H1 (cell line): Measurements from ENCODE around the gene CYB561. TPM values are rescaled to one million over a fixed set of nuclear protein-coding genes. Genes with fewer than 3 reads are reported as not detected.

Experiments
- CTCF ChIA-PET: fragments of 300-600 bp; sonication (Branson Sonifier 250); formaldehyde crosslinking; loops from one replicate; lab custom pipeline; 2021; ENCODE audit not compliant: partially characterized antibody; lab: Charles Lee
- POLR2A ChIA-PET: fragments of 300-600 bp; sonication (Branson Sonifier 250); formaldehyde crosslinking; loops from one replicate; lab custom pipeline; 2021; ENCODE audit warnings: inconsistent platforms; ENCODE audit not compliant: partially characterized antibody; lab: Charles Lee
- DNase-seq, 2 experiments: peaks; one replicate each; pipeline versions ENCODE4 v3.0.0 to v3.0.0-alpha.2; 2010 to 2022; ENCODE audit warnings: low spot score in 2 of 2, low read depth in 1 of 2, mixed read lengths in 1 of 2
- FAIRE-seq: peaks from 2 replicates; lab custom pipeline; 2011; peaks lifted over from hg19 to GRCh38; lab: Jason Lieb, UNC
- H2AFZ ChIP-seq: 2 replicates; pipeline ENCODE4 v1.8.1; 2012; ENCODE audit warnings: low read length, inconsistent platforms
- H2AK5ac ChIP-seq: 2 replicates; pipeline ENCODE4 v1.6.1; 2013; ENCODE audit warnings: low read depth, low read length
- H2BK120ac ChIP-seq: replicated peaks from 2 replicates; pipeline ENCODE3; 2013; ENCODE audit warnings: low read depth, low read length, inconsistent platforms
- H2BK12ac ChIP-seq: 2 replicates; pipeline ENCODE4 v1.6.1; 2013; ENCODE audit warnings: low read depth, low read length
- H2BK15ac ChIP-seq: 2 replicates; pipeline ENCODE4 v1.6.1; 2013; ENCODE audit warnings: low read length
- H2BK20ac ChIP-seq: 2 replicates; pipeline ENCODE4 v1.6.1; 2013; ENCODE audit warnings: low read length
- H2BK5ac ChIP-seq: 2 replicates; pipeline ENCODE4 v1.6.1; 2013; ENCODE audit warnings: low read depth, low read length
- H3K14ac ChIP-seq: 2 replicates; pipeline ENCODE4 v1.6.1; 2013; ENCODE audit warnings: inconsistent platforms; ENCODE audit not compliant: insufficient read length
- H3K18ac ChIP-seq: 2 replicates; pipeline ENCODE4 v1.6.1; 2013; ENCODE audit warnings: low read length; ENCODE audit errors: extremely low read depth
- H3K23ac ChIP-seq: 2 replicates; pipeline ENCODE4 v1.6.1; 2013; ENCODE audit warnings: inconsistent platforms; ENCODE audit not compliant: insufficient read length
- H3K23me2 ChIP-seq: 2 replicates; pipeline ENCODE4 v1.6.1; 2013; ENCODE audit warnings: low read depth, low read length
- H3K27ac ChIP-seq: 2 replicates; pipeline ENCODE4 v1.6.1; 2011; ENCODE audit warnings: low read depth, low read length, inconsistent platforms
- H3K27me3 ChIP-seq, 4 experiments: replicated peaks in 1 of 4; 1 replicate in 1 of 4; 2 replicates in 3 of 4; pipeline versions ENCODE4 v1.6.1 to v1.8.1; 2011 to 2013; ENCODE audit warnings: low read length in 3 of 4, mild to moderate bottlenecking in 3 of 4, inconsistent platforms in 2 of 4, mixed read lengths in 2 of 4, moderate library complexity in 1 of 4; ENCODE audit not compliant: control insufficient read depth in 3 of 4, insufficient read depth in 3 of 4; ENCODE audit errors: extremely low read depth in 1 of 4
- H3K36me3 ChIP-seq, 4 experiments: 2 replicates each; pipeline versions ENCODE4 v1.6.1 to v1.8.1; 2011 to 2013; ENCODE audit warnings: mild to moderate bottlenecking in 4 of 4, low read length in 3 of 4, moderate library complexity in 2 of 4, control low read depth in 1 of 4, inconsistent platforms in 1 of 4; ENCODE audit not compliant: insufficient read depth in 4 of 4, control insufficient read depth in 2 of 4
- H3K4ac ChIP-seq: replicated peaks from 2 replicates; pipeline ENCODE3; 2013; ENCODE audit warnings: low read length, low read depth, mixed read lengths, inconsistent platforms; ENCODE audit not compliant: insufficient read length
- H3K4me1 ChIP-seq, 4 experiments: replicated peaks in 1 of 4; 1 replicate in 1 of 4; 2 replicates in 3 of 4; pipeline versions ENCODE4 v1.6.1 to v1.8.1; 2011 to 2013; ENCODE audit warnings: low read length in 3 of 4, inconsistent platforms in 2 of 4, mixed read lengths in 1 of 4; ENCODE audit not compliant: insufficient read depth in 4 of 4, control insufficient read depth in 3 of 4
- H3K4me2 ChIP-seq, 2 experiments: 2 replicates each; pipeline versions ENCODE4 v1.6.1 to v1.8.1; 2011 to 2013; ENCODE audit warnings: low read depth in 2 of 2, low read length in 2 of 2, control low read depth in 1 of 2, inconsistent platforms in 1 of 2, mild to moderate bottlenecking in 1 of 2; ENCODE audit not compliant: insufficient read depth in 1 of 2
- H3K4me3 ChIP-seq, 4 experiments: fragments of 200-600, 300-600 bp in 1 of 4; sonication (generic), shearing (Covaris generic), sonication (Bioruptor Twin) in 1 of 4; 2 replicates each; pipeline versions ENCODE4 v1.5.1 to v1.8.1; 2011 to 2016; ENCODE audit warnings: low read length in 4 of 4, low read depth in 3 of 4, control low read depth in 2 of 4, inconsistent platforms in 2 of 4, mild to moderate bottlenecking in 2 of 4, mixed read lengths in 1 of 4, moderate library complexity in 1 of 4; ENCODE audit not compliant: insufficient read depth in 2 of 4; ENCODE audit errors: extremely low read depth in 1 of 4
- H3K56ac ChIP-seq: replicated peaks from 2 replicates; pipeline ENCODE3; 2013; ENCODE audit warnings: low read depth, mild to moderate bottlenecking, mixed read lengths, low read length, inconsistent platforms; ENCODE audit not compliant: insufficient read length
- H3K79me1 ChIP-seq: 2 replicates; pipeline ENCODE4 v1.6.1; 2013; ENCODE audit warnings: low read depth, low read length, control low read depth
- H3K79me2 ChIP-seq, 2 experiments: 2 replicates each; pipeline versions ENCODE4 v1.6.1 to v1.8.1; 2012 to 2013; ENCODE audit warnings: low read length in 2 of 2, mild to moderate bottlenecking in 2 of 2, inconsistent platforms in 1 of 2; ENCODE audit not compliant: insufficient read depth in 2 of 2, control insufficient read depth in 1 of 2
- H3K9ac ChIP-seq, 4 experiments: replicated peaks in 1 of 4; 1 replicate in 1 of 4; 2 replicates in 3 of 4; pipeline versions ENCODE4 v1.6.1 to v1.8.1; 2011 to 2013; ENCODE audit warnings: low read depth in 3 of 4, low read length in 3 of 4, control low read depth in 2 of 4, mild to moderate bottlenecking in 2 of 4, moderate library complexity in 2 of 4, inconsistent platforms in 1 of 4; ENCODE audit errors: extremely low read depth in 1 of 4
- H3K9me3 ChIP-seq, 2 experiments: 2 replicates each; pipeline versions ENCODE4 v1.6.1 to v1.8.1; 2012 to 2013; ENCODE audit warnings: mild to moderate bottlenecking in 2 of 2, moderate library complexity in 2 of 2, control low read depth in 1 of 2, inconsistent platforms in 1 of 2, low read depth in 1 of 2, low read length in 1 of 2, mixed read lengths in 1 of 2; ENCODE audit not compliant: insufficient read depth in 2 of 2
- H4K20me1 ChIP-seq, 2 experiments: replicated peaks in 1 of 2; 2 replicates each; pipeline versions ENCODE3 to v1.8.1; 2011 to 2013; ENCODE audit warnings: inconsistent platforms in 2 of 2, low read length in 2 of 2, mild to moderate bottlenecking in 1 of 2; ENCODE audit not compliant: insufficient read depth in 2 of 2, control insufficient read depth in 1 of 2
- H4K5ac ChIP-seq: 2 replicates; pipeline ENCODE4 v1.6.1; 2013; ENCODE audit warnings: low read length, low read depth, mixed read lengths, inconsistent platforms; ENCODE audit not compliant: insufficient read length
- H4K8ac ChIP-seq: 2 replicates; pipeline ENCODE4 v1.8.0; 2013; ENCODE audit warnings: mild to moderate bottlenecking, moderate library complexity, low read length, inconsistent platforms; ENCODE audit not compliant: insufficient read depth; ENCODE audit errors: extremely low read depth
- H4K91ac ChIP-seq: replicated peaks from 2 replicates; pipeline ENCODE3; 2013; ENCODE audit warnings: low read length, mixed read lengths, inconsistent platforms; ENCODE audit not compliant: insufficient read length
- CBX5 ChIP-seq: fragments of 300-800, 300-1000 bp; sonication (generic); IDR thresholded peaks from 2 replicates; pipeline ENCODE4 v1.7.1; 2016; ENCODE audit warnings: antibody characterized with exemption, low read length, low read depth
- CBX8 ChIP-seq: fragments of 300-800, 300-1000 bp; sonication (generic); IDR thresholded peaks from 2 replicates; pipeline ENCODE4 v1.7.1; 2016; ENCODE audit warnings: low read depth, low read length, borderline replicate concordance
- CEBPB ChIP-seq: IDR thresholded peaks from 2 replicates; pipeline ENCODE4 v1.6.1; 2012; ENCODE audit warnings: low read depth, low read length
- GTF2F1 ChIP-seq: IDR thresholded peaks from 2 replicates; pipeline ENCODE4 v1.6.1; 2012; ENCODE audit warnings: low read depth, low read length, improper control_type of control experiment, borderline replicate concordance
- RXRA ChIP-seq: IDR thresholded peaks from 2 replicates; pipeline ENCODE4 v1.6.1; 2011; ENCODE audit warnings: low read depth, mild to moderate bottlenecking, low read length, moderate library complexity; ENCODE audit not compliant: insufficient read depth
- SIX5 ChIP-seq: IDR thresholded peaks from 2 replicates; pipeline ENCODE4 v1.6.1; 2011; ENCODE audit warnings: mild to moderate bottlenecking, low read depth, low read length
- SRF ChIP-seq: IDR thresholded peaks from 2 replicates; pipeline ENCODE4 v1.6.1; 2011; ENCODE audit warnings: mild to moderate bottlenecking, low read depth, low read length, moderate library complexity
- YY1 ChIP-seq: IDR thresholded peaks from 2 replicates; pipeline ENCODE4 v1.6.1; 2011; ENCODE audit warnings: low read depth, mild to moderate bottlenecking, low read length
- WGBS, 2 experiments: shearing (Covaris generic) in 1 of 2; methylation state at CpG; one replicate each; pipeline versions ENCODE4 v1.1.6 to v1.1.7; 2013 to 2015; ENCODE audit warnings: low lambda C conversion rate in 2 of 2, mixed read lengths in 2 of 2, inconsistent platforms in 1 of 2, low coverage in 1 of 2, missing lambda C conversion rate in 1 of 2; ENCODE audit not compliant: insufficient replicate concordance in 2 of 2, insufficient coverage in 1 of 2, insufficient read length in 1 of 2; ENCODE audit errors: extremely low coverage in 1 of 2, missing lambda C conversion rate in 1 of 2; 5-methylcytosine and 5-hydroxymethylcytosine counted together
- polyA plus RNA-seq, 7 experiments: library from polyadenylated mRNA; depleted of rRNA in 3 of 7; stranded (reverse) in 5 of 7; unstranded in 2 of 7; fragments of >200 nt in 5 of 7; fragments of 200-250 nt in 2 of 7; gene quantifications; 1 replicate in 5 of 7; 2 replicates in 1 of 7; 4 replicates in 1 of 7; pipeline versions ENCODE4 v1.2.1 to v1.2.3, GENCODE V29; 2011 to 2013; ENCODE audit warnings: missing spikeins in 2 of 7, mixed read lengths in 2 of 7
- total RNA-seq: library from RNA; stranded (reverse); fragmentation: NEBNext Ultra II Directional; extraction: Animal tissue kit (Norgen Biotek cat#: 25700); gene quantifications from 2 replicates; pipeline ENCODE4 v1.2.1, GENCODE V29; 2021

Gene CYB561
- total and polyA plus RNA-seq, 2 of the 8 experiments (the other 6 are each of a cell fraction or from before 2014, with no cell fraction given): 19.7 to 23.4 TPM

DNA sequence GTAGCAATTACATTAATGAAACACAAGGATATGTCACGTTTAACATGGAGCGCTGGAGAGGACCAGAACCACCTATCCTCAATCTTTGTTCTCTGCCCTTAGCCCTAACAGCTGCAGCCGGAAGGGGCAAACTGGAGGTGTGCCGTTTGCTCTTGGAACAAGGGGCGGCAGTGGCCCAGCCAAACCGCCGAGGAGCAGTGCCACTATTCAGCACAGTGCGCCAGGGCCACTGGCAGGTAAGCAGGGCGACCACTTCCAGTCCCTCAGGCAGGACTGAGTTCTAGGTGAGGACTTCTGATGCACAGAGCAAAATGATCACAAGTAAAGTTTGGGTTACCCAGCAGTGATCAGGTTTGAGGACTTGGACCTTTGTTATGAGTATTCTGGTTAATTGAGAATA lies 41.1 kb downstream of the CYB561 start:
- H3K79me2 ChIP-seq: no peaks in the 10 kb centered on the region
- DNase-seq: no peak
- H3K27me3 ChIP-seq: no peaks in the 10 kb centered on the region
- WGBS, 2 experiments: 88% methylated on average over 9 of the region's 9 CpGs; no CpG with 5 or more reads in 1 of the 2 experiments
- no peak overlapping the region for H3K4me3 ChIP-seq
- no peak overlapping the region for H3K14ac ChIP-seq
- no peak overlapping the region for H3K9ac ChIP-seq
- H4K20me1 ChIP-seq: no peaks in the 10 kb centered on the region
- POLR2A ChIA-PET: no interaction called here
- no peak overlapping the region for H3K18ac ChIP-seq
- H4K91ac ChIP-seq: no peak overlapping the region
- no peak overlapping the region for H3K27ac ChIP-seq
- H3K9me3 ChIP-seq: no peaks in the 10 kb centered on the region
- no peak for TF ChIP-seq GTF2F1
- TF ChIP-seq YY1: no peak
- no peak for TF ChIP-seq CBX8
- no peak for TF ChIP-seq CEBPB
- no peak for TF ChIP-seq SRF
- TF ChIP-seq CBX5: no peak
- TF ChIP-seq SIX5: no peak
- TF ChIP-seq RXRA: no peak
- CTCF ChIA-PET: interaction anchor here (0.6 to 3.7 kb wide), 7 partner anchors 8 to 476 kb away, joined by 3 to 23 read pairs (median 5); partner anchors contain the start of gene GH2
- no peak overlapping the region for H2BK120ac ChIP-seq
- H3K56ac ChIP-seq: no peak overlapping the region
- no peak overlapping the region for H2AFZ ChIP-seq
- H3K36me3 ChIP-seq: no peaks in the 10 kb centered on the region
- H2BK20ac ChIP-seq: no peak overlapping the region
- H2AK5ac ChIP-seq: no peak overlapping the region
- no peak overlapping the region for H3K4ac ChIP-seq
- H3K23me2 ChIP-seq: no peaks in the 10 kb centered on the region
- FAIRE-seq: no peak
- H3K79me1 ChIP-seq: no peaks in the 10 kb centered on the region
- no peak overlapping the region for H2BK15ac ChIP-seq
- no peak overlapping the region for H2BK5ac ChIP-seq
- no peak overlapping the region for H4K8ac ChIP-seq
- H4K5ac ChIP-seq: no peak overlapping the region
- H3K4me2 ChIP-seq: no peak overlapping the region
- H3K23ac ChIP-seq: no peak overlapping the region
- H2BK12ac ChIP-seq: no peak overlapping the region
- H3K4me1 ChIP-seq: no peaks in the 10 kb centered on the region
